ENCODE measurements around the gene OR6C70. TPM values are rescaled to one million over a fixed set of nuclear protein-coding genes. Genes with fewer than 3 reads are reported as not detected.

The OR6C70 gene
- total RNA-seq, 1 donor from 2014 or later = not detected

DNA sequence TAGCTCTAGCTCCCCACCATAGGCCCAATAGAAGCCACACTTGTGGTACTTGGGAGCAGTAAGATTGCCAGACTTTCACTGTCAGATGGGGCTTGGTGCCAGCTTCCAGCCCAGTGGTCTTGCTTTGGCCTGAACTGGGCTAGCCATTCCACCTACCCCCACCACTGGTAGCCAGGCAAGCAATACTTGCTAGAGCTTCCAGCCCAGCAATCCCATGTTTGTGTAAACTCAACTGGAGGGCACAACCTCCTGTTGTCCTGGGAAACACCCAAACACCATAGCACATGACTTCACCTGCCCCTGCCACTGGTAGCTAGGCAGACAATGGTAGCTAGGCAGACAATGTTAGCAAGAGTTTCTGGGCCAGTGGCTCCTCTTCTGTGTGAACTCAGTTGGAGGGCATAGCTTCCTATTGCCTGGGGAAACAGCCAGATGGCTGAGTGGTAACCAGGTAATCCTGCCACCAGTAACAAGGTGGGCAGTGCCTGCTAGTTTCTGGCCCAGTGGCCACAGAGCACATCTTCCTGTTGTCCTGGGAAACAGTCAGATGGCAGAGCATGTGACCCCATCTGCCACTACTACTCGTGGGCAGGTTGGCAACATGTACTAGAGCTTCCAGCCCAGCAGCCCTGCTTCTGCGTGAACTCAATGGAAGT is 49.5 kb downstream of the OR6C70 start:
- DNase-seq (ENCODE audit: low spot score) (no peak), ATAC-seq (no peak)

Other genes with a start within 250 kb of the OR6C70 start
- not detected for gene OR10A7, start 249.1 kb downstream of the OR6C70 start, total RNA-seq
- gene OR6C74, start 225.5 kb downstream of the OR6C70 start, total RNA-seq = not detected
- gene OR6C6, start 173.6 kb downstream of the OR6C70 start, total RNA-seq = not detected
- gene OR6C1, start 155.8 kb downstream of the OR6C70 start, total RNA-seq = not detected
- not detected for gene OR6C3, start 139.4 kb downstream of the OR6C70 start, total RNA-seq
- gene OR6C75, start 107.2 kb downstream of the OR6C70 start, total RNA-seq = not detected
- gene OR6C65, start 69.6 kb downstream of the OR6C70 start, total RNA-seq = not detected
- gene OR6C76, start 43.9 kb downstream of the OR6C70 start, total RNA-seq = not detected
- not detected for gene OR6C2, start 26.1 kb downstream of the OR6C70 start, total RNA-seq
- gene OR6C68, start 22.2 kb upstream of the OR6C70 start, total RNA-seq = not detected
- gene OR6C4, start 79.5 kb upstream of the OR6C70 start, total RNA-seq = not detected
- not detected for gene OR2AP1, start 102.3 kb upstream of the OR6C70 start, total RNA-seq
- not detected for gene OR10P1, start 166.8 kb upstream of the OR6C70 start, total RNA-seq
- gene ITGA7, start 237.8 kb upstream of the OR6C70 start, total RNA-seq = 16.9 TPM
- 97.2 TPM for gene BLOC1S1, start 245.9 kb upstream of the OR6C70 start, total RNA-seq

Measured in left lobe of liver (tissue), 2 donors.